ENCODE results near the gene AKR1C4. TPM values are rescaled to one million over a fixed set of nuclear protein-coding genes. Genes with fewer than 3 reads are reported as not detected.

Gene AKR1C4
- not detected in 2 replicates for total RNA-seq

GRCh38 chr10:5196702-5197113, at the start of gene AKR1C4:
AKR1C4 (plus strand) TSS chr10:5196837; CDS start chr10:5196868, 31 bp downstream.

GRCh38 chr10:5184987-5185775, 11.5 kb upstream of the AKR1C4 start, which contains the start of gene AKR1C8:
AKR1C8 (minus strand) TSS chr10:5185150; CDS start chr10:5185104, 46 bp downstream.

Other genes starting within 250 kb of the AKR1C4 start
- gene AKR1C1, start 233.4 kb upstream of the AKR1C4 start, total RNA-seq, result 24.1 and 44.4 TPM in 2 replicates
- 7.4 and 10.0 TPM in 2 replicates for gene AKR1C2, start 193.0 kb upstream of the AKR1C4 start, total RNA-seq
- 3.7 and 8.4 TPM in 2 replicates for gene AKR1C3, start 102.4 kb upstream of the AKR1C4 start, total RNA-seq
- not detected in 2 replicates for gene AKR1C8, start 11.7 kb upstream of the AKR1C4 start, total RNA-seq
- gene UCN3, start 168.1 kb downstream of the AKR1C4 start, total RNA-seq, result not detected in 2 replicates
- gene TUBAL3, start 208.0 kb downstream of the AKR1C4 start, total RNA-seq, result 1.1 and 1.5 TPM in 2 replicates
- 164 and 185 TPM in 2 replicates for gene NET1, start 215.7 kb downstream of the AKR1C4 start, total RNA-seq